Measurements from ENCODE around the gene TBPL2. TPM values are rescaled to one million over a fixed set of nuclear protein-coding genes. Genes with fewer than 3 reads are reported as not detected.
"Not testable (repeated sequence)": the region's sequence is repeated elsewhere in the genome, so short reads cannot be mapped to it uniquely, and the experiment has no call there.

TBPL2 gene
- total RNA-seq, 2 donors from 2014 or later: 0.12 TPM; not detected in 1

- no peak overlapping the region for H3K9ac ChIP-seq (ENCODE audit: low read depth in 2 of 2, low read length in 2 of 2)
- H3K27me3 ChIP-seq: no peaks in the 10 kb centered on the region
- DNase-seq: no peak
- no peak overlapping the region for H3K27ac ChIP-seq
- TF ChIP-seq, protein P1, sequence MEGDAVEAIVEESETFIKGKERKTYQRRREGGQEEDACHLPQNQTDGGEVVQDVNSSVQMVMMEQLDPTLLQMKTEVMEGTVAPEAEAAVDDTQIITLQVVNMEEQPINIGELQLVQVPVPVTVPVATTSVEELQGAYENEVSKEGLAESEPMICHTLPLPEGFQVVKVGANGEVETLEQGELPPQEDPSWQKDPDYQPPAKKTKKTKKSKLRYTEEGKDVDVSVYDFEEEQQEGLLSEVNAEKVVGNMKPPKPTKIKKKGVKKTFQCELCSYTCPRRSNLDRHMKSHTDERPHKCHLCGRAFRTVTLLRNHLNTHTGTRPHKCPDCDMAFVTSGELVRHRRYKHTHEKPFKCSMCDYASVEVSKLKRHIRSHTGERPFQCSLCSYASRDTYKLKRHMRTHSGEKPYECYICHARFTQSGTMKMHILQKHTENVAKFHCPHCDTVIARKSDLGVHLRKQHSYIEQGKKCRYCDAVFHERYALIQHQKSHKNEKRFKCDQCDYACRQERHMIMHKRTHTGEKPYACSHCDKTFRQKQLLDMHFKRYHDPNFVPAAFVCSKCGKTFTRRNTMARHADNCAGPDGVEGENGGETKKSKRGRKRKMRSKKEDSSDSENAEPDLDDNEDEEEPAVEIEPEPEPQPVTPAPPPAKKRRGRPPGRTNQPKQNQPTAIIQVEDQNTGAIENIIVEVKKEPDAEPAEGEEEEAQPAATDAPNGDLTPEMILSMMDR (IDR thresholded peaks at IDR 0.05): no peak
- no peak overlapping the region for H3K4me3 ChIP-seq
- no peaks in the 10 kb centered on the region for H3K9me3 ChIP-seq
- intact Hi-C loops (cut with DNase I): no loop called here
- no peaks in the 10 kb centered on the region for H3K4me1 ChIP-seq
- no peaks in the 10 kb centered on the region for H3K36me3 ChIP-seq
Measured at GRCh38 chr14:55383541-55384140, 56.8 kb downstream of the TBPL2 start.

- DNase-seq; intact Hi-C loops (cut with DNase I); H3K9ac ChIP-seq (ENCODE audit: low read depth in 2 of 2, low read length in 2 of 2); H3K27ac ChIP-seq; H3K4me1 ChIP-seq; H3K27me3 ChIP-seq; H3K9me3 ChIP-seq; H3K4me3 ChIP-seq; H3K36me3 ChIP-seq: not testable (repeated sequence)
Measured at GRCh38 chr14:55383056-55383466, 57.4 kb downstream of the TBPL2 start.

DNA sequence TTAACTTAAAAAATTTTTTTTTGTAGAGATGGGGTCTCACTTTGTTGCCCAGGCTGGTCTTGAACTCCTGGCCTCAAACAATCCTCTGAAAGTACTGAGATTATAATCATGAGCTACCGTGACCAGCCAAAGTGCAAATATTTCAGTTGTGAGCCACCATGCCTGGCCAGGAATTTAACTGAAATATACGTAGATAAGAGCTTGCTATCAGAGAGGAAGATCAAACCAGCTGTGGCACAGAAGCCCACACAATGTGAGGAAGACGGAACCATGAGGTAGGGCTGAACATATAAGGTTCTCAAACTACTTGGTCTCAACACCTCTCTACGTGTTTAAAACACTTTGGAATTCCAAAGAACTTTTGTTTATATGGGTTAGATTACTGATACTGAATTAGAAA is 57.9 kb downstream of the TBPL2 start:
- H3K4me1 ChIP-seq: no peaks in the 10 kb centered on the region
- H3K9ac ChIP-seq (ENCODE audit: low read depth in 2 of 2, low read length in 2 of 2): no peak overlapping the region
- no peak overlapping the region for H3K4me3 ChIP-seq
- DNase-seq: no peak
- no peaks in the 10 kb centered on the region for H3K36me3 ChIP-seq
- H3K27ac ChIP-seq: no peak overlapping the region
- TF ChIP-seq, protein P1 (IDR thresholded peaks at IDR 0.05): no peak
- H3K9me3 ChIP-seq: no peaks in the 10 kb centered on the region
- intact Hi-C loops (cut with DNase I): no loop called here
- H3K27me3 ChIP-seq: no peaks in the 10 kb centered on the region

DNA sequence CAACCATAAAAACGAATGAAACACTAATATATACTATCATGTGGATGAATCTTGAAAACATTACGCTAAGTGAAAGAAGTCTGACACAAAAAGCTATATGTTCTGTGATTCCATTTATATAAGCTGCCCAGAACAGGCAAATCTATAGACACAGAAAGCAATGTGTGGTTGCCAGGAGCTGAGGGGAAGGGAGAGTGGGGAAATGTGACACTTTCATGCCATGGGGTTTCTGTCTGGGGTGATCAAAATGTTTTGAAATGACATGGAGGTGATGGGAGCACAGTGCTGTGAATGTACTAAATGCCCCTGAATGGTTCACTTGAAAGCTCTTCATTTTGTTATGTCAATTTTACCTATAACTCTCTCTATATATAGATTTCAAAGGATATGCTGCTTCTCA is 58.9 kb downstream of the TBPL2 start:
- no peak for DNase-seq
- Histone ChIP-seq H3K9me3 (no peaks in the 10 kb centered on the region), H3K27ac (no peak overlapping the region), H3K36me3 (peaks cover 7% of the 10 kb centered on the region), H3K4me1 (no peaks in the 10 kb centered on the region), H3K9ac (ENCODE audit: low read depth in 2 of 2, low read length in 2 of 2) (no peak overlapping the region), H3K4me3 (no peak overlapping the region), H3K27me3 (no peaks in the 10 kb centered on the region)
- TF ChIP-seq, protein P1 (IDR thresholded peaks at IDR 0.05): no peak
- intact Hi-C loops (cut with DNase I): no loop called here

GRCh38 chr14:55381040-55381439 is 59.4 kb downstream of the TBPL2 start:
- Histone ChIP-seq H3K4me1 (no peaks in the 10 kb centered on the region), H3K27me3 (no peaks in the 10 kb centered on the region), H3K9ac (ENCODE audit: low read depth in 2 of 2, low read length in 2 of 2) (no peak overlapping the region), H3K9me3 (no peaks in the 10 kb centered on the region), H3K36me3 (peaks cover 7% of the 10 kb centered on the region), H3K27ac (no peak overlapping the region), H3K4me3 (no peak overlapping the region)
- intact Hi-C loops (cut with DNase I): no loop called here
- TF ChIP-seq, protein P1 (IDR thresholded peaks at IDR 0.05): no peak
- no peak for DNase-seq

GRCh38 chr14:55377236-55377635 is 63.2 kb downstream of the TBPL2 start:
- no peak for DNase-seq
- no peak overlapping the region for H3K27ac ChIP-seq
- H3K4me1 ChIP-seq: no peaks in the 10 kb centered on the region
- no peak overlapping the region for H3K9ac ChIP-seq (ENCODE audit: low read depth in 2 of 2, low read length in 2 of 2)
- TF ChIP-seq, protein P1 (IDR thresholded peaks at IDR 0.05): no peak
- peaks cover 7% of the 10 kb centered on the region for H3K36me3 ChIP-seq
- intact Hi-C loops (cut with DNase I): no loop called here
- no peaks in the 10 kb centered on the region for H3K9me3 ChIP-seq
- H3K27me3 ChIP-seq: no peaks in the 10 kb centered on the region
- H3K4me3 ChIP-seq: no peak overlapping the region
